Activated CD8-positive, alpha-beta memory T cell treated with anti-CD3 and anti-CD28 coated beads for 4 hours (primary cell): Measurements from ENCODE around the gene MYO1D.
"Not testable (repeated sequence)": the region's sequence is repeated elsewhere in the genome, so short reads cannot be mapped to it uniquely, and the experiment has no call there.

ENCODE experiments used
- DNase-seq, 2 donors: peaks; one replicate each; pipeline ENCODE4 v3.0.0-alpha.2; 2020; ENCODE audit warnings: low read depth in 2 of 2

Gene MYO1D

GRCh38 chr17:32777436-32777835 is 99.5 kb downstream of the MYO1D start:
- DNase-seq = no peak

GRCh38 chr17:32774695-32775084 is 102.2 kb downstream of the MYO1D start:
- no peak for DNase-seq

- DNase-seq = no peak
These were observed 102.8 kb downstream of the MYO1D start for GRCh38 chr17:32773856-32774694.

GRCh38 chr17:32772453-32773025 is 104.4 kb downstream of the MYO1D start:
- no peak for DNase-seq

- no peak for DNase-seq
These were observed 105.5 kb downstream of the MYO1D start for GRCh38 chr17:32771396-32771795.

- no peak for DNase-seq
These were observed 107.1 kb downstream of the MYO1D start for GRCh38 chr17:32769846-32770245.

- no peak for DNase-seq
These were observed 113.0 kb downstream of the MYO1D start for GRCh38 chr17:32763855-32764439.

GRCh38 chr17:32759476-32759875 is 117.4 kb downstream of the MYO1D start:
- no peak for DNase-seq

GRCh38 chr17:32757963-32758362 is 119.0 kb downstream of the MYO1D start:
- no peak for DNase-seq

GRCh38 chr17:32756696-32757095 is 120.2 kb downstream of the MYO1D start:
- no peak for DNase-seq

- DNase-seq = no peak
These were observed 121.7 kb downstream of the MYO1D start for GRCh38 chr17:32755045-32755805.

- DNase-seq = no peak
These were observed 124.0 kb downstream of the MYO1D start for GRCh38 chr17:32752934-32753333.

GRCh38 chr17:32747856-32748255 is 129.1 kb downstream of the MYO1D start:
- no peak for DNase-seq

- DNase-seq = no peak
These were observed 130.2 kb downstream of the MYO1D start for GRCh38 chr17:32746698-32747097.

- no peak for DNase-seq
These were observed 130.6 kb downstream of the MYO1D start for GRCh38 chr17:32746280-32746679.

- DNase-seq = no peak
These were observed 134.0 kb downstream of the MYO1D start for GRCh38 chr17:32742681-32743538.

- DNase-seq = no peak
These were observed 135.5 kb downstream of the MYO1D start for GRCh38 chr17:32741381-32741780.

GRCh38 chr17:32739722-32740121 is 137.2 kb downstream of the MYO1D start:
- DNase-seq = no peak

GRCh38 chr17:32739151-32739550 is 137.8 kb downstream of the MYO1D start:
- DNase-seq = not testable (repeated sequence)

GRCh38 chr17:32733401-32733800 is 143.5 kb downstream of the MYO1D start:
- DNase-seq = no peak

GRCh38 chr17:32732900-32733299 is 144.0 kb downstream of the MYO1D start:
- no peak for DNase-seq
